Measurements from ENCODE around the gene NR1I3. TPM values are rescaled to one million over a fixed set of nuclear protein-coding genes. Genes with fewer than 3 reads are reported as not detected.

NR1I3 gene
- total and polyA plus RNA-seq, 4 donors = 0.17 TPM; not detected in 3

GRCh38 chr1:161193561-161194235 is 44.3 kb downstream of the NR1I3 start:
- ATAC-seq (ENCODE audit: insufficient read depth, low FRiP score) = no peak
- 82 to 92% methylated on average over 21 of the region's 21 CpGs for WGBS, 2 donors
- Histone ChIP-seq H3K27me3 (ENCODE audit: control insufficient read depth in 3 of 3, insufficient read depth in 3 of 3, low read length in 2 of 3) (no peaks in the 10 kb centered on the region), H3K27ac (ENCODE audit: low read depth in 1 of 2, low read length in 1 of 2) (no peak overlapping the region), H3K4me1 (ENCODE audit: control insufficient read depth in 5 of 5, insufficient read depth in 5 of 5, low read length in 5 of 5) (peaks cover 0 to 26% (median 13%) of the 10 kb centered on the region in 5 donors), H3K4me3 (no peak overlapping the region), H3K9ac (ENCODE audit: insufficient read depth in 1 of 2, low read length in 2 of 2) (no peak overlapping the region), H3K36me3 (ENCODE audit: control insufficient read depth in 4 of 4, insufficient read depth in 4 of 4, low read length in 4 of 4) (peaks cover 0 to 5% (median 0%) of the 10 kb centered on the region in 4 donors), H3K9me3 (ENCODE audit: control insufficient read depth in 4 of 4, insufficient read depth in 3 of 4, low read length in 3 of 4) (no peaks in the 10 kb centered on the region)
- TF ChIP-seq CTCF (IDR thresholded peaks at IDR 0.05; ENCODE audit: control extremely low read depth, extremely low read depth) = no peak
- DNase-seq = no peak

GRCh38 chr1:161192476-161193465 is 45.2 kb downstream of the NR1I3 start:
- TF ChIP-seq CTCF (IDR thresholded peaks at IDR 0.05; ENCODE audit: control extremely low read depth, extremely low read depth) = peak; percentile 91
- WGBS, 2 donors = 60 to 70% methylated on average over 15 of the region's 15 CpGs
- DNase-seq (peak; percentile 62 to 80 (median 78)), ATAC-seq (ENCODE audit: insufficient read depth, low FRiP score) (peak; percentile 79)
- no peaks in the 10 kb centered on the region for H3K27me3 ChIP-seq (ENCODE audit: control insufficient read depth in 3 of 3, insufficient read depth in 3 of 3, low read length in 2 of 3)
- no peak overlapping the region for H3K27ac ChIP-seq (ENCODE audit: low read depth in 1 of 2, low read length in 1 of 2)
- peaks cover 0 to 5% (median 0%) of the 10 kb centered on the region in 4 donors for H3K36me3 ChIP-seq (ENCODE audit: control insufficient read depth in 4 of 4, insufficient read depth in 4 of 4, low read length in 4 of 4)
- H3K4me1 ChIP-seq (ENCODE audit: control insufficient read depth in 5 of 5, insufficient read depth in 5 of 5, low read length in 5 of 5) = peaks cover 0 to 17% (median 7%) of the 10 kb centered on the region in 5 donors
- no peak overlapping the region for H3K9ac ChIP-seq (ENCODE audit: insufficient read depth in 1 of 2, low read length in 2 of 2)
- H3K9me3 ChIP-seq (ENCODE audit: control insufficient read depth in 4 of 4, insufficient read depth in 3 of 4, low read length in 3 of 4) = no peaks in the 10 kb centered on the region
- H3K4me3 ChIP-seq = no peak overlapping the region

GRCh38 chr1:161191971-161192370 is 46.0 kb downstream of the NR1I3 start:
- Histone ChIP-seq H3K9ac (ENCODE audit: insufficient read depth in 1 of 2, low read length in 2 of 2) (no peak overlapping the region), H3K9me3 (ENCODE audit: control insufficient read depth in 4 of 4, insufficient read depth in 3 of 4, low read length in 3 of 4) (no peaks in the 10 kb centered on the region), H3K4me1 (ENCODE audit: control insufficient read depth in 5 of 5, insufficient read depth in 5 of 5, low read length in 5 of 5) (peaks cover 0 to 9% (median 5%) of the 10 kb centered on the region in 5 donors), H3K27ac (ENCODE audit: low read depth in 1 of 2, low read length in 1 of 2) (no peak overlapping the region), H3K4me3 (no peak overlapping the region), H3K27me3 (ENCODE audit: control insufficient read depth in 3 of 3, insufficient read depth in 3 of 3, low read length in 2 of 3) (no peaks in the 10 kb centered on the region), H3K36me3 (ENCODE audit: control insufficient read depth in 4 of 4, insufficient read depth in 4 of 4, low read length in 4 of 4) (peaks cover 0 to 5% (median 0%) of the 10 kb centered on the region in 4 donors)
- DNase-seq (no peak), ATAC-seq (ENCODE audit: insufficient read depth, low FRiP score) (no peak)
- no peak for TF ChIP-seq CTCF (IDR thresholded peaks at IDR 0.05; ENCODE audit: control extremely low read depth, extremely low read depth)
- WGBS, 2 donors = 66% methylated on average over 8 of the region's 8 CpGs
